HG02840 (cell line): ENCODE data around the gene FLAD1.

Source experiments
- ATAC-seq: cut with Tn5 transposase; IDR thresholded peaks from one replicate; pipeline ENCODE4 v1.9.1; 2021; ENCODE audit warnings: mild to moderate bottlenecking, moderate library complexity, moderate number of reproducible peaks; ENCODE audit not compliant: unreplicated experiment, low FRiP score

The FLAD1 gene

GRCh38 chr1:155002464-155003226 lies 19.5 kb downstream of the FLAD1 start, which contains the start of gene ZBTB7B:
ZBTB7B (plus strand) TSS chr1:155002802; CDS start chr1:155014661, 11,859 bp downstream.
- ATAC-seq = no peak

- no peak for ATAC-seq
These were observed 20.2 kb downstream of the FLAD1 start for GRCh38 chr1:155003227-155003765.

- ATAC-seq = no peak
These were observed 20.7 kb downstream of the FLAD1 start for GRCh38 chr1:155003766-155004351.

GRCh38 chr1:155004352-155005075 lies 21.4 kb downstream of the FLAD1 start:
- ATAC-seq = no peak

GRCh38 chr1:155005076-155006011 lies 22.2 kb downstream of the FLAD1 start:
- no peak for ATAC-seq

- no peak for ATAC-seq
These were observed 23.5 kb downstream of the FLAD1 start for GRCh38 chr1:155006601-155007101.

- no peak for ATAC-seq
These were observed 24.2 kb downstream of the FLAD1 start for GRCh38 chr1:155007251-155007828.

- no peak for ATAC-seq
These were observed 25.1 kb downstream of the FLAD1 start for GRCh38 chr1:155008015-155008941.

- no peak for ATAC-seq
These were observed 26.1 kb downstream of the FLAD1 start for GRCh38 chr1:155009221-155009711.

- ATAC-seq = no peak
These were observed 26.6 kb downstream of the FLAD1 start for GRCh38 chr1:155009742-155010141.

GRCh38 chr1:155010211-155010918 lies 27.2 kb downstream of the FLAD1 start:
- no peak for ATAC-seq

- no peak for ATAC-seq
These were observed 27.9 kb downstream of the FLAD1 start for GRCh38 chr1:155011004-155011416.

- ATAC-seq = no peak
These were observed 28.4 kb downstream of the FLAD1 start for GRCh38 chr1:155011437-155012025.

GRCh38 chr1:155012026-155012546 lies 28.9 kb downstream of the FLAD1 start:
- ATAC-seq = no peak

GRCh38 chr1:155012776-155013602 lies 29.8 kb downstream of the FLAD1 start:
- ATAC-seq = no peak

GRCh38 chr1:155013632-155014031 lies 30.5 kb downstream of the FLAD1 start:
- no peak for ATAC-seq
